BE2C (cell line): ENCODE results near the gene ESYT1.

Experiments used
- DNase-seq: peaks from one replicate; pipeline ENCODE4 v3.0.0-alpha.2; 2020
- H3K27me3 ChIP-seq: fragments of 250-450 bp; sonication (Bioruptor Pico); 2 replicates; pipeline ENCODE4 v1.5.1; 2020; ENCODE audit warnings: mild to moderate bottlenecking
- H3K36me3 ChIP-seq: fragments of 250-450 bp; sonication (Bioruptor Pico); 2 replicates; pipeline ENCODE4 v1.5.1; 2020; ENCODE audit warnings: mild to moderate bottlenecking
- H3K4me1 ChIP-seq: fragments of 250-450 bp; sonication (Bioruptor Pico); 2 replicates; pipeline ENCODE4 v1.5.1; 2020
- H3K4me3 ChIP-seq: 2 replicates; pipeline ENCODE4 v1.5.1; 2011; ENCODE audit warnings: low read depth, low read length
- H3K9me3 ChIP-seq: fragments of 250-450 bp; sonication (Bioruptor Pico); 2 replicates; pipeline ENCODE4 v1.5.1; 2020
- TF ChIP-seq, protein P1 (sequence below): IDR thresholded peaks from 2 replicates; pipeline ENCODE4 v1.5.1; 2012; ENCODE audit warnings: mild to moderate bottlenecking, low read depth, low read length

ESYT1 gene

DNA sequence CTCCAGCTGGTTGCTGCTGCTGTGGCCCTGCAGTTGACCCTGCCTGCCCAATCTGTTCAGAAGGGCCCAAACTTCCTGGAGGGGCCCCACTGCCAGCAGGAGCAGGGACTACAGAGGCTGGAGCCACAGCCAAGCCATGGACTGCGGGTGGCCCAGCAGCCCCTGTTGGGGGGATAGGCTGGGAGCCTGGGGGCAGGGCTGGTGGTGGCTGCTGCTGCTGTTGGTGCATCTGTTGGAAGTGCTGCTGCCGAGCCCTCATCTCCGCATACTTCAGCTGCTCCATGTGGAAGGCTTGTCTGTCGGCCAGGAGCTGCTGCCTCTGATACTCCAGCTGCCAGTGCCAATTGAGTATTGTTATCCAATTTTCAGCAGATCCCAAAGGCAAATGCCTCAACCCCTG, 37.3 kb downstream of the ESYT1 start:
- Histone ChIP-seq H3K9me3 (no peaks in the 10 kb centered on the region), H3K4me1 (no peaks in the 10 kb centered on the region), H3K36me3 (peaks cover 76% of the 10 kb centered on the region), H3K27me3 (no peaks in the 10 kb centered on the region; the same call in 1 of the 2 replicates), H3K4me3 (no peak overlapping the region)
- no peak for DNase-seq
- TF ChIP-seq, protein P1, sequence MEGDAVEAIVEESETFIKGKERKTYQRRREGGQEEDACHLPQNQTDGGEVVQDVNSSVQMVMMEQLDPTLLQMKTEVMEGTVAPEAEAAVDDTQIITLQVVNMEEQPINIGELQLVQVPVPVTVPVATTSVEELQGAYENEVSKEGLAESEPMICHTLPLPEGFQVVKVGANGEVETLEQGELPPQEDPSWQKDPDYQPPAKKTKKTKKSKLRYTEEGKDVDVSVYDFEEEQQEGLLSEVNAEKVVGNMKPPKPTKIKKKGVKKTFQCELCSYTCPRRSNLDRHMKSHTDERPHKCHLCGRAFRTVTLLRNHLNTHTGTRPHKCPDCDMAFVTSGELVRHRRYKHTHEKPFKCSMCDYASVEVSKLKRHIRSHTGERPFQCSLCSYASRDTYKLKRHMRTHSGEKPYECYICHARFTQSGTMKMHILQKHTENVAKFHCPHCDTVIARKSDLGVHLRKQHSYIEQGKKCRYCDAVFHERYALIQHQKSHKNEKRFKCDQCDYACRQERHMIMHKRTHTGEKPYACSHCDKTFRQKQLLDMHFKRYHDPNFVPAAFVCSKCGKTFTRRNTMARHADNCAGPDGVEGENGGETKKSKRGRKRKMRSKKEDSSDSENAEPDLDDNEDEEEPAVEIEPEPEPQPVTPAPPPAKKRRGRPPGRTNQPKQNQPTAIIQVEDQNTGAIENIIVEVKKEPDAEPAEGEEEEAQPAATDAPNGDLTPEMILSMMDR, result no peak

DNA sequence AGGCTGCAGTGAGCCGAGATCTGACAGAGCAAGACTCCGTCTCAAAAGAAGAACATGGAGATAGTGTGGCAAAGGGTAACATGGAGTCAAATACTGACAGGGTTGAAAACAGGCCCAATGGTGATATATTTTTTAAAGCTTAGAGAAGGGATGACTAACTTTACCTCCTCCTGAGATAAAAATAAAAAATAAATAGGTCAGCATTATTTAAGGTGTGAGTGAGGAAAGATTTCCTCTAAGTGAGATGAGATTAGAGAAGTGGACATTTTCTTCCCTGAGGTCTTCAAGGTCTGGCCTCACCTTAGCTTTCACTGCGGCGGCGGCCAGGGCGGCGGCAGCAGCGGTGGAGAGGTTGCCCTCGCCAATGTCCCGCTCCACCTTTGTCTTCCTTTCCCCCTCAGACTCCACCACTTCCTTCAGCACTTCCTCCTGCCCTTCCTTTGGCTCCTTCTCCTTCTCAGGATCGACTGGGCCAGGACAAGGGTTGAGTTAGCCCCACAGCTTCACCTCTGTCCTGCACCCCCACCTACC, 41.2 kb downstream of the ESYT1 start:
- Histone ChIP-seq H3K36me3 (peaks cover 58% of the 10 kb centered on the region), H3K9me3 (no peaks in the 10 kb centered on the region), H3K27me3 (no peaks in the 10 kb centered on the region), H3K4me1 (no peaks in the 10 kb centered on the region), H3K4me3 (no peak overlapping the region)
- no peak for DNase-seq
- TF ChIP-seq, protein P1, result no peak

DNA sequence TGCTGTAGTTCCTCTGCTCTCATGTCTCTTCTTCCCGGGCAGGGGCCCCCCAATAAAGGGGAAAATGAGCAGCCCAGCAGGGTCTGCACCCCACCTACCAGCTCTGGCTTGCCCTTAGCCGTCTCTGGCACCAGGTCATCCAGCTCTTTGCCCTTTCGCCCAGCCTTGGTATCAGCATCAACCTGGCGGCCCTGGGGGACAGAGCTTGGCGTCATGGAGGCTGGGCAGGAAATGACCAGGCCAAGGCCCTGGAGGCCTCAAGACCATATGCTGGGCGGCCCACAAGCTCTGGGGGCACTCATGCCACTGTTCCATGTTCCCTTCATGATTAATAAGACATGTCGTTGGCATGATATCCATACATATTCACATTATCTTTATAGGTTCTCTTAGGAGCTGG, 44.8 kb downstream of the ESYT1 start:
- Histone ChIP-seq H3K4me3 (no peak overlapping the region), H3K27me3 (no peaks in the 10 kb centered on the region), H3K36me3 (peaks cover 52% of the 10 kb centered on the region), H3K9me3 (no peaks in the 10 kb centered on the region), H3K4me1 (no peaks in the 10 kb centered on the region)
- TF ChIP-seq, protein P1, result no peak
- no peak for DNase-seq

DNA sequence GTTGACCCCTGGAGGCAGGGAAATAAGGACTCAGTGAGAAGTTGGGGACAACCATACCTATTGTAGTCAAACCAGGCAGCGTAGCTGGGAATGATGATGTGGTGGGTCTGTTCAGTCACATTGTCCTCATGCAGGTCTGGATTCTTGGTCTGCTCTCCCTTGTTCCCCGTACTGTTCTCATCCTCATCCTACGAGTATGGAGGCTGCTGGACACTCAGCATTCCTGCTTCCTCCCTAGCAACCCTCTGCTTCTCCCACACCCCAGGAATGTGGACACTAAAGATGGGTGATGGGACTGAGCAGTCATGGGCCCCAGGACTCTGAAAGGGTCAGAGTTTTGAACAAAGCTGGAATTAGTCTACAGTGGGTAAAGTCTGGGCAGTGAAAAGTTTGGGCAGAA, 50.3 kb downstream of the ESYT1 start:
- no peak for DNase-seq
- H3K9me3 ChIP-seq, result no peaks in the 10 kb centered on the region; the same call in 1 of the 2 replicates
- no peak overlapping the region for H3K4me3 ChIP-seq
- no peaks in the 10 kb centered on the region for H3K27me3 ChIP-seq
- H3K4me1 ChIP-seq, result no peaks in the 10 kb centered on the region
- H3K36me3 ChIP-seq, result peaks cover 60% of the 10 kb centered on the region
- TF ChIP-seq, protein P1, result no peak

DNA sequence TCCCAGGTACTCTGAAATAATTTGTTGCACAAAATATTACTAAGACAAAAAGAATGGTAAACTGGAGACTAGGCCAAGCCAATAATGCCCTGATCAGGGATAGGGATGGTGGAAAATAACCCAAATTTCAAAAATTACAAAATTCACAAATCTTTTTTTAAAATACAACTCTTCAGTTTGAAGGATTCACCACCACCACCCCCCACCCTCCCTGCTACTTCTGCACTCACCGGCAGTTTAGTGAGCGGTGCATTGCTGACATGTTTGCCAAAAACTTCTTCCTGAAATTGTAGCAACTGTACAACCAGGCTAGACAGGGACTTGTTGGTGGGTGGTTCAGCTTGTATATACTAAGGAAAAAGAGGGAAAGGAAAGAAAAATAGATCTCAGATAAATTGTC, 58.9 kb downstream of the ESYT1 start:
- no peaks in the 10 kb centered on the region for H3K27me3 ChIP-seq
- peaks cover 37% of the 10 kb centered on the region for H3K36me3 ChIP-seq
- H3K4me3 ChIP-seq, result no peak overlapping the region
- TF ChIP-seq, protein P1, result no peak
- no peak for DNase-seq
- H3K4me1 ChIP-seq, result no peaks in the 10 kb centered on the region
- H3K9me3 ChIP-seq, result no peaks in the 10 kb centered on the region

DNA sequence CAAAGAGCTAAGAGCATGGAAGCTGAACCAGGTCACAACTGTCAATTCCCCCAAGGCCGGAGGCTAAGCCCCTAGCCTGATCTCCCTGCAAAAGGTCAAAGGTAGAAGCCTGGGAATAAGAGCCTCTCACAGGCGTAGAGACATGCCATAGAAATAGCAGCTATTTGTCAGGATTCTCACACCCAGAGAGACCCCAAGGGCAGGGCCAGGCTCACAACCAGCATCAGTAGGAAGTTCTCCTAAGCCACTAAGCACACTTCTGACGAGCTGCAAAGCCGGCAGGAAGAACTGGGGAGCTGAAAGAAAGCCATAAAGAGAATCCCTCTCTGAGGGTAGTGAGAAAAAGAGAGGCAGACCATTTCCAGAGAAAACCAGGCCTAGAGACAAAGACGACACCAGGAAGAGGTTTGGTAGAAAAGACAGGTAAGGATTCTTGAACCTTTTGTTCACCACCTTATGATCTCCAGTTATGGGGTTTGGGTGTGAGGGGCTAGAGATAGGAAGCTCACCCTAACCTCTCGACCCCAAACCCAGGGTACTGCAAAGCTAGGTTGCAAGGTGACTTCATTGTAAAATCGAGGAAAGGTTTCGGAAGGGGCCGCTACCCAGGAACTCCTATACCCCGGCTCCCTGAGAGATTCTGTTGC, 60.2 kb downstream of the ESYT1 start:
- H3K36me3 ChIP-seq, result peaks cover 29% of the 10 kb centered on the region
- DNase-seq, result no peak
- TF ChIP-seq, protein P1, result no peak
- no peaks in the 10 kb centered on the region for H3K9me3 ChIP-seq
- no peaks in the 10 kb centered on the region for H3K4me1 ChIP-seq
- H3K4me3 ChIP-seq, result peak overlapping the region; percentile 84
- no peaks in the 10 kb centered on the region for H3K27me3 ChIP-seq
